Erythroblast (primary cell): ENCODE data around the gene SMAD5.

ENCODE experiments used
- GATA1 ChIP-seq: IDR thresholded peaks from 2 replicates; pipeline ENCODE4 v1.6.1; 2011; ENCODE audit warnings: low read depth, mild to moderate bottlenecking, control low read depth, low read length, moderate library complexity
- POLR2A ChIP-seq: IDR thresholded peaks from 2 replicates; pipeline ENCODE4 v1.6.1; 2011; ENCODE audit warnings: mild to moderate bottlenecking, low read length

DNA sequence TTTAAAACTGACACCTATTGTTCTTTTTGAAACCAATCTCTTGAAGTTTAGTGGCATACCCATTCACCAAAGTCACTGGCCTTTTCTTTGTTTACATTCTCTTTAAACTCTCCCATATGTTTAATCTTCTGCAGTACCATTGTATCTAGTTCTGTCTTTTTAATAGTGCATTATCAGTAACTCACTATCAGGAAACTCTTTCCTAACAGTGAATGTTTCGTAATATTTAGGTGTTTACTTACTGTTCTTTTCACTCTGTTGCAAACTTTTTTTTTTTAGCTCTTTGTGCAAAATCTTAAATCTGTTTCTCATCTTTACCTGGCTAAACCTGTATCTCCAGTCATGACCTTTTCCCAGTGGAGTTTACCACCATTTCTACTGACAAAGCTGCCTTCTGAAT lies 17.2 kb downstream of the SMAD5 start:
- TF ChIP-seq POLR2A (no peak), GATA1 (no peak)
